ENCODE data around the gene GRIK4. TPM values are rescaled to one million over a fixed set of nuclear protein-coding genes. Genes with fewer than 3 reads are reported as not detected.

GRIK4 gene
- total and polyA plus RNA-seq, 2 of the 4 experiments (the other 2 are of a cell fraction) = 0.18 to 0.38 TPM

- Histone ChIP-seq H3K14ac (replicated peaks; ENCODE audit: low read depth, low read length) (no peak overlapping the region), H4K5ac (ENCODE audit: low read depth, low read length) (no peak overlapping the region), H3K4me3 (ENCODE audit: insufficient read depth, low read depth, low read length) (no peak overlapping the region), H4K8ac (ENCODE audit: low read depth in 2 of 2, low read length in 2 of 2) (no peak overlapping the region), H4K91ac (ENCODE audit: insufficient read depth, low read depth, low read length) (no peak overlapping the region), H3K23ac (ENCODE audit: low read depth, low read length) (no peak overlapping the region), H3K4me1 (ENCODE audit: control insufficient read depth, insufficient read depth, low read length) (no peaks in the 10 kb centered on the region), H2BK120ac (ENCODE audit: low read depth, low read length) (no peak overlapping the region), H2AK5ac (ENCODE audit: low read depth, low read length) (no peak overlapping the region), H2AFZ (replicated peaks; ENCODE audit: low read length, poor library complexity) (no peak overlapping the region), H3K56ac (ENCODE audit: extremely low read depth, insufficient read depth, low read length) (no peak overlapping the region), H2BK15ac (ENCODE audit: low read depth, low read length) (no peak overlapping the region), H3K9ac (ENCODE audit: low read depth, low read length) (no peak overlapping the region), H3K27ac (ENCODE audit: insufficient read depth, low read length) (no peak overlapping the region), H2BK20ac (ENCODE audit: low read depth, low read length) (no peak overlapping the region), H4K20me1 (ENCODE audit: insufficient read depth, low read length) (no peaks in the 10 kb centered on the region), H3K4ac (ENCODE audit: low read depth, low read length) (no peak overlapping the region), H3K36me3 (ENCODE audit: control insufficient read depth, insufficient read depth, low read length) (no peaks in the 10 kb centered on the region), H3K9me3 (ENCODE audit: control insufficient read depth, insufficient read depth, low read length) (peaks cover 2% of the 10 kb centered on the region; the same call in 1 of the 2 replicates), H2BK5ac (ENCODE audit: low read depth, low read length, poor library complexity, severe bottlenecking) (no peak overlapping the region), H3K79me1 (ENCODE audit: low read depth in 1 of 2, low read length in 2 of 2) (no peaks in the 10 kb centered on the region), H3K9me1 (ENCODE audit: insufficient read depth, low read length) (no peaks in the 10 kb centered on the region), H3K4me2 (ENCODE audit: low read depth, low read length) (no peak overlapping the region), H3K18ac (ENCODE audit: low read depth, low read length) (no peak overlapping the region), H3K27me3 (ENCODE audit: control insufficient read depth, insufficient read depth, low read length) (peaks cover 35% of the 10 kb centered on the region), H2AK9ac (replicated peaks; ENCODE audit: low read depth, low read length, poor library complexity) (no peak overlapping the region)
- ATAC-seq (ENCODE audit: low read depth) = no peak
- no peak for DNase-seq
- intact Hi-C loops (cut with micrococcal nuclease) (no loop called here), dilution Hi-C loops (cut with HindIII; ENCODE audit: low sequenced_read_pairs, unreplicated experiment) (no loop called here), in situ Hi-C loops (cut with MboI; ENCODE audit: low sequenced_read_pairs) (no loop called here)
- no TSS peak for BruUV-seq (replicated peaks)
- TF ChIP-seq BHLHE40 (IDR thresholded peaks at IDR 0.05; ENCODE audit: low read depth, low read length) (no peak), RFX5 (IDR thresholded peaks at IDR 0.05; ENCODE audit: low read depth, low read length) (no peak), CEBPB (IDR thresholded peaks at IDR 0.05; ENCODE audit: low read depth, low read length) (no peak), ELK1 (IDR thresholded peaks at IDR 0.05; ENCODE audit: borderline replicate concordance, low read depth, low read length) (no peak), CHD1 (IDR thresholded peaks at IDR 0.05; ENCODE audit: low read depth, low read length) (no peak), MAFK (IDR thresholded peaks at IDR 0.05; ENCODE audit: low read depth, low read length) (no peak)
- CTCF ChIA-PET = no interaction called here
- WGBS, 2 experiments (ENCODE audit: extremely low coverage in 2 of 2, insufficient read length in 1 of 2) = 80 to 100% methylated on average over 1 to 7 of the region's 14 CpGs
- POLR2A ChIA-PET (ENCODE audit: unreplicated experiment) = no interaction called here
Observed at GRCh38 chr11:120793806-120794479, 282.4 kb downstream of the GRIK4 start.
